HepG2 (cell line): ENCODE data around the gene PRR5L. TPM values are rescaled to one million over a fixed set of nuclear protein-coding genes. Genes with fewer than 3 reads are reported as not detected.

Experiments
- ATAC-seq: fragments of 200-7000 bp; cut with Tn5 transposase; 3 replicates; pipeline ENCODE4 v1.9.1; 2020; ENCODE audit warnings: mild to moderate bottlenecking, moderate library complexity
- BruUV-seq: library from RNA; stranded (reverse); fragments of 400-500 nt; replicated peaks from 2 replicates; lab custom pipeline; 2021; lab: Mats Ljungman, UMichigan
- CTCF ChIA-PET: fragments of 300-600 bp; formaldehyde crosslinking; extraction: SDS; loops from one replicate; lab custom pipeline; 2021; ENCODE audit warnings: low total read pairs, inconsistent platforms, low intra/inter-chr PET ratio; lab: Yijun Ruan, JAX
- POLR2A ChIA-PET: fragments of 350-600 bp; sonication (Branson Sonifier 250); formaldehyde crosslinking; loops from one replicate; lab custom pipeline; 2020; ENCODE audit warnings: antibody characterized with exemption, inconsistent platforms; lab: Yijun Ruan, JAX
- DNase-seq: peaks from one replicate; pipeline ENCODE4 v3.0.0-alpha.2; 2015; ENCODE audit warnings: low spot score
- FAIRE-seq: peaks from 3 replicates; lab custom pipeline; 2011; peaks lifted over from hg19 to GRCh38; lab: Jason Lieb, UNC
- H2AFZ ChIP-seq: one replicate; pipeline ENCODE4 v1.6.1; 2011; ENCODE audit warnings: low read length, inconsistent platforms
- H3K27ac ChIP-seq: fragments of 300-600 bp; 3 replicates; pipeline ENCODE4 v1.8.0; 2011; ENCODE audit warnings: mixed run types, mild to moderate bottlenecking, mixed read lengths, low read length, inconsistent platforms; ENCODE audit not compliant: insufficient read depth; ENCODE audit errors: extremely low read length
- H3K27me3 ChIP-seq, 2 experiments: fragments of 200-600 bp in 1 of 2; 2 replicates in 1 of 2; 3 replicates in 1 of 2; pipeline versions ENCODE4 v1.6.0 to v1.8.0; 2011; ENCODE audit warnings: low read length in 2 of 2, mild to moderate bottlenecking in 2 of 2, moderate library complexity in 2 of 2, inconsistent platforms in 1 of 2; ENCODE audit not compliant: insufficient read depth in 2 of 2, control insufficient read depth in 1 of 2
- H3K36me3 ChIP-seq, 2 experiments: fragments of 200-600 bp in 1 of 2; replicated peaks in 1 of 2; 2 replicates in 1 of 2; 3 replicates in 1 of 2; pipeline versions ENCODE4 v1.5.1 to v1.8.0; 2011; ENCODE audit warnings: low read length in 2 of 2, inconsistent platforms in 1 of 2; ENCODE audit not compliant: insufficient read depth in 2 of 2, control insufficient read depth in 1 of 2
- H3K4me1 ChIP-seq: 2 replicates; pipeline ENCODE4 v1.5.1; 2012; ENCODE audit warnings: low read length, inconsistent platforms; ENCODE audit not compliant: insufficient read depth
- H3K4me2 ChIP-seq: 2 replicates; pipeline ENCODE4 v1.6.0; 2011; ENCODE audit warnings: low read depth, low read length, inconsistent platforms
- H3K4me3 ChIP-seq, 3 experiments: fragments of 200-600 bp in 1 of 3; sonication (generic), shearing (Covaris generic) in 1 of 3; replicated peaks in 1 of 3; 2 replicates each; pipeline ENCODE4 v1.5.1; 2011 to 2016; ENCODE audit warnings: low read length in 3 of 3, inconsistent platforms in 2 of 3, low read depth in 2 of 3, mild to moderate bottlenecking in 2 of 3, control low read depth in 1 of 3, mixed read lengths in 1 of 3; ENCODE audit not compliant: insufficient read depth in 1 of 3
- H3K79me2 ChIP-seq: one replicate; pipeline ENCODE4 v1.6.1; 2011; ENCODE audit warnings: low read length, inconsistent platforms; ENCODE audit not compliant: insufficient read depth
- H3K9ac ChIP-seq: 2 replicates; pipeline ENCODE4 v1.6.0; 2011; ENCODE audit warnings: mild to moderate bottlenecking, low read depth, low read length, inconsistent platforms; ENCODE audit not compliant: insufficient read depth
- H3K9me3 ChIP-seq: 2 replicates; pipeline ENCODE4 v1.5.1; 2012; ENCODE audit warnings: mild to moderate bottlenecking, low read length
- H4K20me1 ChIP-seq: 2 replicates; pipeline ENCODE4 v1.6.0; 2011; ENCODE audit warnings: inconsistent platforms, mild to moderate bottlenecking, low read length, moderate library complexity; ENCODE audit not compliant: insufficient read depth
- ATF2 ChIP-seq: sonication (generic); formaldehyde crosslinking; IDR thresholded peaks from 2 replicates; pipeline ENCODE4 v1.4.0; 2020; ENCODE audit warnings: missing genetic modification reagents
- CEBPG ChIP-seq: IDR thresholded peaks from 2 replicates; pipeline ENCODE4 v1.6.1; 2016
- GATA4 ChIP-seq: sonication (generic); IDR thresholded peaks from 2 replicates; pipeline ENCODE4 v1.6.1; 2016; ENCODE audit warnings: antibody characterized with exemption, low read depth, borderline replicate concordance
- HHEX ChIP-seq: IDR thresholded peaks from 2 replicates; pipeline ENCODE4 v1.6.1; 2016; ENCODE audit warnings: control low read depth
- ISL2 ChIP-seq: sonication (generic); formaldehyde crosslinking; IDR thresholded peaks from 2 replicates; pipeline ENCODE4 v1.5.0; 2020; ENCODE audit warnings: missing genetic modification reagents
- KLF15 ChIP-seq: sonication (generic); formaldehyde crosslinking; IDR thresholded peaks from 2 replicates; pipeline ENCODE4 v1.8.1; 2023; ENCODE audit warnings: borderline replicate concordance, mild to moderate bottlenecking, inconsistent platforms, missing genetic modification reagents, mixed read lengths
- RARG ChIP-seq: sonication (generic); formaldehyde crosslinking; IDR thresholded peaks from 2 replicates; pipeline ENCODE4 v1.4.0; 2020; ENCODE audit warnings: low read depth, mild to moderate bottlenecking, missing genetic modification reagents
- SNAPC4 ChIP-seq: sonication (generic); formaldehyde crosslinking; IDR thresholded peaks from 2 replicates; pipeline ENCODE4 v1.4.0; 2020; ENCODE audit warnings: mild to moderate bottlenecking, missing genetic modification reagents
- SPEN ChIP-seq: sonication (generic); formaldehyde crosslinking; IDR thresholded peaks from 2 replicates; pipeline ENCODE4 v1.5.1; 2020; ENCODE audit warnings: low read depth, mild to moderate bottlenecking, missing genetic modification reagents
- TMF1 ChIP-seq: sonication (generic); formaldehyde crosslinking; IDR thresholded peaks from 2 replicates; pipeline ENCODE4 v1.8.1; 2022; ENCODE audit warnings: low read depth, missing genetic modification reagents
- ZNF33B ChIP-seq: sonication (generic); formaldehyde crosslinking; IDR thresholded peaks from 2 replicates; pipeline ENCODE4 v1.5.1; 2020; ENCODE audit warnings: mild to moderate bottlenecking, missing genetic modification reagents
- ZNF432 ChIP-seq: sonication (generic); formaldehyde crosslinking; IDR thresholded peaks from 2 replicates; pipeline ENCODE4 v1.5.0; 2020; ENCODE audit warnings: missing genetic modification reagents, mild to moderate bottlenecking, borderline replicate concordance
- ZNF552 ChIP-seq: sonication (generic); formaldehyde crosslinking; IDR thresholded peaks from 2 replicates; pipeline ENCODE4 v1.9.0; 2022; ENCODE audit warnings: missing genetic modification reagents, mild to moderate bottlenecking, borderline replicate concordance
- ZNF749 ChIP-seq: sonication (generic); formaldehyde crosslinking; IDR thresholded peaks from 2 replicates; pipeline ENCODE4 v1.8.0; 2022; ENCODE audit warnings: mild to moderate bottlenecking, missing genetic modification reagents, moderate library complexity, borderline replicate concordance
- ZNF879 ChIP-seq: sonication (generic); formaldehyde crosslinking; IDR thresholded peaks from 2 replicates; pipeline ENCODE4 v1.8.1; 2023; ENCODE audit warnings: missing genetic modification reagents
- WGBS: methylation state at CpG from one replicate; pipeline ENCODE4 v1.1.6; 2017; ENCODE audit warnings: low lambda C conversion rate; 5-methylcytosine and 5-hydroxymethylcytosine counted together
- in situ Hi-C: cut with HindIII; loops from 2 replicates; pipeline ENCODE4 v1.10.0; 2017; ENCODE audit warnings: low pct_unique_long_range_greater_than_20kb; ENCODE audit not compliant: extremely low pct_ligation_motif_present
- intact Hi-C: fragments of 100-400 bp; cut with micrococcal nuclease; formaldehyde crosslinking; loops from one replicate; pipeline ENCODE4 v1.10.0; 2022; ENCODE audit not compliant: unreplicated experiment
- polyA plus RNA-seq, 8 experiments: library from polyadenylated mRNA; depleted of rRNA in 3 of 8; stranded (reverse) in 7 of 8; unstranded in 1 of 8; fragments of >200 nt; fragmentation: Illumina TruSeq in 4 of 8; extraction: Trizol in 4 of 8; gene quantifications; 2 replicates each; pipeline versions ENCODE4 v1.2.1 to v1.2.3, GENCODE V29; 2011 to 2016; ENCODE audit warnings: low read depth in 4 of 8, missing spikeins in 1 of 8, mixed read lengths in 1 of 8; ENCODE audit not compliant: insufficient read depth in 1 of 8
- total RNA-seq, 5 experiments: library from RNA; depleted of rRNA; stranded (reverse); fragments of >200 nt; fragmentation: Illumina TruSeq; extraction: Trizol; gene quantifications; 2 replicates each; pipeline ENCODE4 v1.2.3, GENCODE V29; 2016; ENCODE audit warnings: low read depth in 1 of 5
- TF ChIP-seq, protein P1 (sequence below): sonication (generic); formaldehyde crosslinking; IDR thresholded peaks from 2 replicates; pipeline ENCODE4 v1.9.0; 2021; ENCODE audit warnings: missing genetic modification reagents, borderline replicate concordance

Gene PRR5L
- total and polyA plus RNA-seq, 2 of the 13 experiments (the other 11 are each of a cell fraction or from before 2014, with no cell fraction given), result 0.16 TPM; not detected in 1

DNA sequence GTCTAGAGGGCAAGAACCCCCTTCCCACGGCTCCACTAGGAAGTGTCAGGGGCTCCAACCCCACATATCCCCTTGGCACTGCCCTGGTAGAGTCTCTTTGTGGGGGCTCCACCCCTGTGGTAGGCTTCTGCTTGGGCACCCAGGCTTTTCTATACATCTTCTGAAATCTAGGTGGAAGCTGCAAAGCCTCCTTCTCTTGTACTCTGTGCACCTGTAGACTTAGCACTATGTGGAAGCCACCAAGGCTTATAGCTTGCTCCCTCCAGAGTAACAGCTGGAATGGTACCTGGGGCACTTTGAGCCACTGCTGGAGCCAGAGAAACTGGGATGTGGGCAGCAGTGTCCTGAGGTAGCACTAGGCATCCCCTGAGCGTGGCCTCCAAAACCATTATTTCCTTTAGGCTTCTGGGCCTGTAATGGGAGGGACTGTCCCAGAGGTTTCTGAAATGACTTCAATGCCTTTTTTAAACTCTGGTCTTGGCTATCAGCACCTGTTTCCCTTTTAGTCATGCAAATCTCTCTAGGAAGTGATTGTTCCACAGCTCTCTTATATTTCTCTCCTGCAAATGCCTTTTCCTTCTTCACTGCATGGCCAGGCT is 145.6 kb downstream of the PRR5L start:
- ChIA-PET CTCF (no interaction called here), POLR2A (no interaction called here)
- Histone ChIP-seq H2AFZ (no peak overlapping the region), H3K9me3 (no peaks in the 10 kb centered on the region), H3K4me2 (no peak overlapping the region), H3K4me1 (no peaks in the 10 kb centered on the region), H3K4me3 (no peak overlapping the region), H3K79me2 (no peaks in the 10 kb centered on the region), H3K9ac (no peak overlapping the region), H3K36me3 (no peaks in the 10 kb centered on the region), H4K20me1 (no peaks in the 10 kb centered on the region), H3K27me3 (no peaks in the 10 kb centered on the region), H3K27ac (no peak overlapping the region)
- WGBS, result 25% methylated on average over 1 of the region's 2 CpGs
- intact Hi-C loops (no loop called here), in situ Hi-C loops (no loop called here)
- DNase-seq, result no peak
- no peak for ATAC-seq
- no peak for FAIRE-seq
- BruUV-seq, result no TSS peak
- TF ChIP-seq, protein P1, sequence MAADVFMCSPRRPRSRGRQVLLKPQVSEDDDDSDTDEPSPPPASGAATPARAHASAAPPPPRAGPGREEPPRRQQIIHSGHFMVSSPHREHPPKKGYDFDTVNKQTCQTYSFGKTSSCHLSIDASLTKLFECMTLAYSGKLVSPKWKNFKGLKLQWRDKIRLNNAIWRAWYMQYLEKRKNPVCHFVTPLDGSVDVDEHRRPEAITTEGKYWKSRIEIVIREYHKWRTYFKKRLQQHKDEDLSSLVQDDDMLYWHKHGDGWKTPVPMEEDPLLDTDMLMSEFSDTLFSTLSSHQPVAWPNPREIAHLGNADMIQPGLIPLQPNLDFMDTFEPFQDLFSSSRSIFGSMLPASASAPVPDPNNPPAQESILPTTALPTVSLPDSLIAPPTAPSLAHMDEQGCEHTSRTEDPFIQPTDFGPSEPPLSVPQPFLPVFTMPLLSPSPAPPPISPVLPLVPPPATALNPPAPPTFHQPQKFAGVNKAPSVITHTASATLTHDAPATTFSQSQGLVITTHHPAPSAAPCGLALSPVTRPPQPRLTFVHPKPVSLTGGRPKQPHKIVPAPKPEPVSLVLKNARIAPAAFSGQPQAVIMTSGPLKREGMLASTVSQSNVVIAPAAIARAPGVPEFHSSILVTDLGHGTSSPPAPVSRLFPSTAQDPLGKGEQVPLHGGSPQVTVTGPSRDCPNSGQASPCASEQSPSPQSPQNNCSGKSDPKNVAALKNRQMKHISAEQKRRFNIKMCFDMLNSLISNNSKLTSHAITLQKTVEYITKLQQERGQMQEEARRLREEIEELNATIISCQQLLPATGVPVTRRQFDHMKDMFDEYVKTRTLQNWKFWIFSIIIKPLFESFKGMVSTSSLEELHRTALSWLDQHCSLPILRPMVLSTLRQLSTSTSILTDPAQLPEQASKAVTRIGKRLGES (CRISPR knock-in tag), result no peak
- TF ChIP-seq ZNF749 (CRISPR knock-in tag), result no peak
- no peak for TF ChIP-seq ISL2
- TF ChIP-seq TMF1 (CRISPR knock-in tag), result no peak
- TF ChIP-seq SNAPC4 (CRISPR knock-in tag), result no peak
- no peak for TF ChIP-seq GATA4
- TF ChIP-seq ZNF33B (CRISPR knock-in tag), result no peak
- no peak for TF ChIP-seq ZNF432
- no peak for TF ChIP-seq HHEX (CRISPR knock-in tag)
- TF ChIP-seq ZNF552, result no peak
- TF ChIP-seq CEBPG (CRISPR knock-in tag), result no peak
- no peak for TF ChIP-seq ATF2 (CRISPR knock-in tag)
- TF ChIP-seq RARG, result no peak
- TF ChIP-seq ZNF879 (CRISPR knock-in tag), result no peak
- no peak for TF ChIP-seq KLF15 (CRISPR knock-in tag)
- TF ChIP-seq SPEN (CRISPR knock-in tag), result no peak
- TF ChIP-seq, all 625 proteins: peak for 0
